GM12865 (cell line): ENCODE data around the gene TRAF5.
"Not testable (repeated sequence)": the region's sequence is repeated elsewhere in the genome, so short reads cannot be mapped to it uniquely, and the experiment has no call there.

Source experiments
- DNase-seq: peaks from one replicate; pipeline ENCODE4 v3.0.0; 2010; ENCODE audit warnings: low read depth
- H3K4me3 ChIP-seq: 2 replicates; pipeline ENCODE4 v1.5.1; 2011; ENCODE audit warnings: mild to moderate bottlenecking, low read depth, low read length, control low read depth
- TF ChIP-seq, protein P1 (sequence below): IDR thresholded peaks from 2 replicates; pipeline ENCODE4 v1.5.1; 2011; ENCODE audit warnings: low read length, control low read depth, low read depth, inconsistent platforms; ENCODE audit not compliant: insufficient read depth; ENCODE audit errors: missing control alignments

TRAF5 gene

DNA sequence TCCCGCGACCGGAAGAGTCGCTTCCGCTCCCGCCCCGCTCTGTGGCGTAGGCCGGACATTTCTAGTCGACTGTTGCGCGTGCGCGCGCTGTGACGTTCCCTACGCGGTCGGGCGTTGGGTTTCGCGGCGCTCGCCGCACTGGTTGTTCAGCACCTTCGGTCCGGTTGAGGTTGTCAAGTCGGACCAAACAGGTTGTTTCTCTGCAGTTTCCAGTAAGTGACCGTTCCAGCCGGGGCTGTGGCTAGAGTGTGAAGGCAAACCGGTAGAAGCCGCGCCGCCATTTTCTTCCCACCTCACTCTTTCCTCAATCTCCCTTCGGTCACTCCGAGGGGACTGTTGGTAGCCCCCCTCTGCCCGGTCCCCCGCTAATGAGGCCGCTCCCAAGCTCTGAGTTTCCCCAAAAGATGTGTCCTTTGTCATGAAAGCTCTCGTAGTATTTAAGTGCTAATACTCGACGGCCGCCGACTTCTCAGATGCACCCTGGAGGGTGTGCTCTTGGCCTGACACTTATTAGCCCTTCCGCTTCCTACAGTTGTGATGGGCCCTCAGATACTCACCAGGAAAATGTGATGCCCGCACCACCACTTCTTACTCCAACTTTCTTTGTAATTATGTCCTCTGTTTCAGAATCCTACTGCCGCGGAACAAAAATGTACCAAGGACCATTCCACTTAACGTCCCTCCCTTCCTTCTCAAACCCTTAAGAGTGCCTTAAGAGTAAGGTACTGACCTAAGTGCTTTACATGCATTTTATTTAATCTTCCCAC is 56.3 kb downstream of the TRAF5 start:
- TF ChIP-seq, protein P1, sequence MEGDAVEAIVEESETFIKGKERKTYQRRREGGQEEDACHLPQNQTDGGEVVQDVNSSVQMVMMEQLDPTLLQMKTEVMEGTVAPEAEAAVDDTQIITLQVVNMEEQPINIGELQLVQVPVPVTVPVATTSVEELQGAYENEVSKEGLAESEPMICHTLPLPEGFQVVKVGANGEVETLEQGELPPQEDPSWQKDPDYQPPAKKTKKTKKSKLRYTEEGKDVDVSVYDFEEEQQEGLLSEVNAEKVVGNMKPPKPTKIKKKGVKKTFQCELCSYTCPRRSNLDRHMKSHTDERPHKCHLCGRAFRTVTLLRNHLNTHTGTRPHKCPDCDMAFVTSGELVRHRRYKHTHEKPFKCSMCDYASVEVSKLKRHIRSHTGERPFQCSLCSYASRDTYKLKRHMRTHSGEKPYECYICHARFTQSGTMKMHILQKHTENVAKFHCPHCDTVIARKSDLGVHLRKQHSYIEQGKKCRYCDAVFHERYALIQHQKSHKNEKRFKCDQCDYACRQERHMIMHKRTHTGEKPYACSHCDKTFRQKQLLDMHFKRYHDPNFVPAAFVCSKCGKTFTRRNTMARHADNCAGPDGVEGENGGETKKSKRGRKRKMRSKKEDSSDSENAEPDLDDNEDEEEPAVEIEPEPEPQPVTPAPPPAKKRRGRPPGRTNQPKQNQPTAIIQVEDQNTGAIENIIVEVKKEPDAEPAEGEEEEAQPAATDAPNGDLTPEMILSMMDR = no peak
- DNase-seq = peak; percentile 96
- peak overlapping the region; percentile 86 for H3K4me3 ChIP-seq

DNA sequence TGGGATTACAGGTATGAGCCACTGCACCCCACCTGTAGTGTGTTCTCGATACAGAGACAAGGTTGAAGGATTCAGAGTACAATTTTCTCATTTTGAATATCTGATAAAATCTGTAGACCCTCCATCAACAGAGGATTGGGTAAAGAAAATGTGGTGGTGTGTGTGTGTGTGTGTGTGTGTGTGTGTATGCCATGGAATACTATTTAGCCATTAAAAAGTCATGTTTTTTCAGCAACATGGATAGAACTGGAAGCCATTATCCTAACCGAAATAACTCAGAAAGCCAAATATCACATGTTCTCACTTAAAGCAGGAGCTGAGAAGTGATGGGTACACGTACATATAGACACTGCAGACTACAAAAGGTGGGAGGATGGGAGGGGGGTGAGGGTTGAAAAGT is 57.9 kb downstream of the TRAF5 start:
- DNase-seq = no peak
- TF ChIP-seq, protein P1 = no peak
- no peak overlapping the region for H3K4me3 ChIP-seq

DNA sequence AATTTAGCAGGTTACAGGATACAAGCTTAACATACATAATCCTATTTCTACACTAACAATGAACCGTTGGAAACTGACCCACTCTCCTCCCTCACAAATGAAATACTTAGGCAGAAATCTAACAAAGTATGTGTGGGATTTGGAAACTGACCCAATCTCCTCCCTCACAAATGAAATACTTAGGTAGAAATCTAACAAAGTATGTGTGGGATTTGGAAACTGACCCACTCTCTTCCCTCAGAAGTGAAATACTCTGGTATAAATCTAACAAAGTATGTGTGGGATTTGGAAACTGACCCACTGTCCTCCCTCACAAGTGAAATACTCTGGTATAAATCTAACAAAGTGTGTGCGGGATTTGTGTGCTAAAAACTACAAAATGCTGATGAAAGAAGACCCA is 60.3 kb downstream of the TRAF5 start:
- DNase-seq = no peak
- no peak overlapping the region for H3K4me3 ChIP-seq
- TF ChIP-seq, protein P1 = no peak

DNA sequence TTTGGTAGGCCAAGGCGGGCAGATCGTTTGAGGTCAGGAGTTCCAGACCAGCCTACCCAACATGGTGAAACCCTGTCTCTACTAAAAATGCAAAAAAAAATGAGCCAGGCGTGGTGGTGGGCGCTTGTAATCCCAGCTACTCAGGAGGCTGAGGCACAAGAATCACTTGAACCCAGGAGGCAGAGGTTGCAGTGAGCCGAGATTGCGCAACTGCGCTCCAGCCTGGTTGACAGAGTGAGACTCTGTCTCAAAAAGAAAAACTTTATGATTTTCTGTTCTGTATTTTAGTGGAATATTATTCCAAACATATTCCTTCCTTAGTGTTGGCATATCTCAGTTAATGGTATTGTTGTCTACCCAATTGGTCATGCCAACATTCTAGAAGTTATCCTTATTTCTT is 64.2 kb downstream of the TRAF5 start:
- H3K4me3 ChIP-seq, DNase-seq: not testable (repeated sequence)

DNA sequence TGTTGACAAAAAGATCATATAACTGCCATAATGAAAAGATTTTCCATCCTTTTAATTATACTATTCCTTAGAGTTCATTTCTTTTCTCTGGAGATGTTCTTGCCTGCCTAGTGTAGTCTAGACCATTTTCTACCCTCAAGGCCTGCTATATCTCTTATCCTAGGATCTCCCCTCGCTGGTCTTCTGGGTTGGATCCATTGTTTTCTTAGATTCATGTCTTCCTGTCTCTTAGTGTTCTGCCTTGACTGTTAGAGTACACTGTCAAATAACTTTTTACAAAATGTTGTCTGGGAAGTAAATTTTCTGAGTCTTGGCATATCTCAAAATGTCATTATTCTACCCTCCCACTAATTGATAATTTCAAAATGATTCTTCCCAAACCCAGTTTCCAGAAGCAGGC is 66.6 kb downstream of the TRAF5 start:
- TF ChIP-seq, protein P1 = no peak
- no peak overlapping the region for H3K4me3 ChIP-seq
- DNase-seq = no peak

DNA sequence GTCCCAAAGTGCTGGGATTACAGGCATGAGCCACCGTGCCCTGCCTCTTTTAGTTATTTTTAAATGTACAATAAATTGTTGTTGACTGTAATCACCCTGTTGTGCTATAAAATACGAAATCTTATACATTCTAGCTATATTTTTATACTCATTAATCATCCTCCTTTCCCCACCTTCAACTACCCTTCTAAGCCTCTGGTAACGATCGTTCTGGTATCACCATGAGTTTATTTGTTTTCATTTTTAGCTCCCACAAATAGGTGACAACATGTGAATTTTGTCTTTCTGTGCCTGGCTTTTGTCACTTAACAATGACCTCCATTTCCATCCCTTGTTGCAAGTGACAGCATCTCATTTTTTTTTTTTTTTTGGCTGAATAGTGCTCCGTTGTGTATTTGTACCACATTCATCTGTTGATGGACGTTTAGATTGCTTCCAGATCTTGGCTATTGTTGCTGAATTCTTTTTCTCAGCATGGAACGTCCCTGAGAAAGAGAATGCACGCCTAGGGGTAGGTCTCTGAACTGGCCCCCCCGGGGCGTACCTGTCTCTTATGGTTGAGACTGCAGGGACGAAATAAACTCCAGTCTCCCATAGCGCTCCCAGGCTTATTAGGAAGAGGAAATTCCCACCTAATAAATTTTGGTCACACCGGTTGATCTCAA is 71.8 kb downstream of the TRAF5 start:
- not testable (repeated sequence) for H3K4me3 ChIP-seq, DNase-seq

DNA sequence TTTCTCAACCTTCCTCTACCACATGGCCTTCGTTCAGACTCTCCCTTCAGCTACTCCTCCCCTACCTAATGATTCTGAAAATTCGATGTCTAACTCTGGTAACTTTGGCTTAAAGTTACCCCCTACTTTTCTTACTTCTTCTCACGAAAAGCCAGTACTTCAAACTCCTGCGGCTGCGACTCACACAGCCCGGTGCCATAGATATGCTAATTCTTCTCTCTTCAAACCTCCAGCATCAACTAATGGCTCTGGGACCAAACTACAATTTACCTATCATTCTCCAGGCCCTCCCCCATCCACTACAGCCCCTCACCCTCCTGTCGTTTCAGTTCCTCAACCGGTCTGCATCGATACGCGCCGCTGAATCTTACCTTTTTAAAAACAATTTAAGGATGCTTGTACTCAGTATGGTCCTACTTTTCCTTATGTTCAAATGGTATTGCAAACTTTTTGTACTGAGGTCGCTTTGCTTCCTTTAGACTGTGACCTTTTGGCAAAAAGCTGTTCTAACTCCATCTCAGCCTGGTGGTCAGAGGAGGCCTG is 73.3 kb downstream of the TRAF5 start:
- not testable (repeated sequence) for H3K4me3 ChIP-seq
- DNase-seq = peak; percentile 21

DNA sequence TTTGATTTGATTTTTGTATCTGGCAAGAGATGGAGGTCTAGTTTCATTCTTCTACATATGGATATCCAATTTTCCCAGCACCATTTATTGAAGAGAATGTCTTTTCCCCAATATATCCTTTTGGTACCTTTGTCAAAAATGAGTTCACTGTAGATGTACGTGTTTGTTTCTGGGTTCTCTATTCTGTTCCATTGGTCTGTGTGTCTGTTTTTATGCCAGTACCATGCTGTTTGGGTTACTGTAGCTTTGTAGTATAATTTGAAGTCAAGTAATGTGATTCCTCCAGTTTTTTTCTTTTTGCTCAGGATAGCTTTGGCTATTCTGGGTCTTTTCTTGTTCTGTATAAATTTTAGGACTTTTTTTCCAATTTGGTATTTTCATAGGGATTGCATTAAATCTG is 75.1 kb downstream of the TRAF5 start:
- not testable (repeated sequence) for H3K4me3 ChIP-seq, DNase-seq

DNA sequence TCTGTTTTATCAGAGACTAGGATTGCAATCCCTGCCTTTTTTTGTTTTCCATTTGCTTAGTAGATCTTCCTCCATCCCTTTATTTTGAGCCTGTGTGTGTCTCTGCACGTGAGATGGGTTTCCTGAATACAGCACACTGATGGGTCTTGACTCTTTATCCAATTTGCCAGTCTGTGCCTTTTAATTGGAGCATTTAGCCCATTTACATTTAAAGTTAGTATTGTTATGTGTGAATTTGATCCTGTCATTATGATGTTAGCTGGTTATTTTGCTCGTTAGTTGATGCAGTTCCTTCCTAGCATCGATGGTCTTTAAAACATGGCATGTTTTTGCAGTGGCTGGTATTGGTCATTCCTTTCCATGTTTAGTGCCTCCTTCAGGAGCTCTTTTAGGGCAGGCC is 79.5 kb downstream of the TRAF5 start:
- H3K4me3 ChIP-seq, DNase-seq: not testable (repeated sequence)

DNA sequence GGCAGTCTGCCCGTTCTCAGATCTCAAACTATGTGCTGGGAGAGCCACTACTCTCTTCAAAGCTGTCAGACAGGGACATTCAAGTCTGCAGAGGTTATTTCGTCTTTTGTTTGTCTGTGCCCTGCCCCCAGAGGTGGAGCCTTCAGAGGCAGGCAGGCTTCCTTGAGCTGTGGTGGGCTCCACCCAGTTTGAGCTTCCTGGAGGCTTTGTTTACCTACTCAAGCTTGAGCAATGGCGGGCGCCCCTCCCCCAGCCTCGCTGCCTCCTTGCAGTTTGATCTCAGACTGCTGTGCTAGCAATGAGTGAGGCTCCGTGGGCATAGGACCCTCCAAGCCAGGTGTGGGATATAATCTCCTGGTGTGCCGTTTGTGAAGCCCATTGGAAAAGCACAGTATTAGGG is 81.1 kb downstream of the TRAF5 start:
- not testable (repeated sequence) for H3K4me3 ChIP-seq, DNase-seq
